GM18499 (cell line): ENCODE results near the gene TSPAN4.

ENCODE experiments used
- ATAC-seq: cut with Tn5 transposase; IDR thresholded peaks from one replicate; pipeline ENCODE4 v1.9.1; 2021; ENCODE audit warnings: moderate number of reproducible peaks; ENCODE audit not compliant: insufficient read depth, unreplicated experiment

Gene TSPAN4

GRCh38 chr11:842370-843002 lies at the start of gene TSPAN4, which contains the start of gene POLR2L:
TSS of gene TSPAN4 (plus strand) at chr11:842852. CDS start at chr11:850305, 7,453 bp downstream.
TSS of gene POLR2L (minus strand) at chr11:842529. CDS start at chr11:842508, 21 bp downstream.
- no peak for ATAC-seq

DNA sequence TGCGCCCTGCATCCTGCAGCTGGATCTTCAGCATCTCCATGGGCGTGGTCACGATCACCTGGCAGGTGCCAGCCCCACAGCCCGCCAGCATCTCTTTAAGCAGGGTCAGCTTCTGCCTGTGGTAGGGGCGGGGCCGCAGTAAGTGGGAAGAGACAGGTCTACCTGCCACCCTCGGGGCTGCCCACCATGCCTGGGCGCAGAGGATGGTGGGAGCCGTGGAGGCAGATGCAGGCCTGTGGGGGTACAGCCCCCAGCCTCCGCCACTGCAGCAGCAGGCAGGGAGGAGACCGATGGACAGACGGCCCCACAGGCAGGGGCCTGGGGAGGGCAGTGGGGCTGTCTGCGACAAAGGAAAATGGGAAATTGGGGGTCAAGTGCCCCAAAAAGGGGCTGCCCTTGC lies 49.8 kb upstream of the TSPAN4 start:
- ATAC-seq, result no peak

DNA sequence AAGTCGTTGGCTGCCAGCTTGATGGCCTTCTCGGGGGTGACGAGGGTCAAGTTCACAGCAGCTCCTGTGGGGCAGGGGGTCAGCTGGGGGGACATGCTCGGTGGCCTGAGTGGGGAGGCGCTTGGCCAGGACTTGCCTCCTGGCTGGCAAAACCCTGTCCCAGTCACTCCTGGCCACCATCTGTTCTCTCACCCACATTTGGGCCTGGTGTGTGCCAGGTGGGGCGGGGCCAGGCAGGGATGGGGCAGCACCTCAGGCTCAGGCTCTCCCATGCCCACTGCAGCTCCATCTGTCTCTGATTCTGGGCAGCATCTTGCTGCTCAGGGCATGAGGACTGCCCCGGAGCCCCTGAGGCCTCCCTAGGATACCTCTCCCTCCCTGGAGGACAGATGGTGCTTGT lies 49.1 kb upstream of the TSPAN4 start:
- ATAC-seq, result no peak

- no peak for ATAC-seq
These were observed 48.5 kb upstream of the TSPAN4 start for GRCh38 chr11:794013-794765.

- no peak for ATAC-seq
These were observed 47.7 kb upstream of the TSPAN4 start for GRCh38 chr11:794766-795633.

DNA sequence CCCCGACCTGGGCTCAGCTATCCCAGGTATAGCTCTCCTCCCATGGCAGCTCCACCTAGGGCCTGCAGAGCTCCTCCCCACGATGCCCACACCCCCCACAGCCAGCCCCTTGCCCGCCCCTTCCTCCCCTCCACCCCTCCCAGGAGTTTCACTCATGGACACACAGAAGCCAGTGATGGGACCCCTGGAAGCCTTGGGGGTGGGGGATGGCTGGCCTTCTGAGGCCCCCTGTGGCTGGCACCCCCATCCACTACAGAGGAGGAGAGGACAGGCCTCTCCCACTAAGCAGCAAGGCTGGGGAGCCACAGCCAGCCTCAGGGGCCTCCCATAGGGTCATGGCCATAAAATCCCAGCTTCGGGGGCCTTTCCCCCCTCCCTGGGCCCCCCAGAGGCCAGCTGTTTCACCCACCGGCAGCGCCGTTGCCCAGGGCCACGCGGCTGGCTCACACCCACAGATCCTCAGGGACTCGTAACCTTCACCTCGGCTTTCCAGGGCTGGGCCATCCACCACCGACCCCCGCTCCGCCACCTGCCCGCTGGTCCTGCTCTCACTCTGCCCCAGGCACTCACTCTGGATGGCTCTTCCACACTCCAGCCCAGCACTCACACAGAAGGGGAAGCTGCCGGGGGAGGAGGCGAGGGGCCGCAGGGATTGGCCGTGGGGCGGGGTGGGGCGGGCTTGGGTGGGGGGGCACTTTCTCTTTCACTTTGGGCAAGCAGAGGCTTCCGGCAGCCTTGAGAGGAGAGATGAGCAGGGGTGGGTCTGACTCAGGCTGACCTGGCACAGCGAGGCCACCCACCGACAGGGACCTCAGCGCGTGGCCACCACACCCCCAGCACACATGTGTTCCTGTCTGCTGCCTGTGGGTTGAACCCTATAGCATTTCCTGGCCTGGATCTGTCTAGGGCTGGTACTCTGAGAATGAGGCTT lies 46.8 kb upstream of the TSPAN4 start:
- ATAC-seq, result no peak

GRCh38 chr11:796565-797295 lies 45.9 kb upstream of the TSPAN4 start:
- no peak for ATAC-seq

- no peak for ATAC-seq
These were observed 45.2 kb upstream of the TSPAN4 start for GRCh38 chr11:797296-798092.

- ATAC-seq, result no peak
These were observed 44.4 kb upstream of the TSPAN4 start, which contains the start of gene SLC25A22 for GRCh38 chr11:798093-798713. TSS of gene SLC25A22 (minus strand) at chr11:798281. CDS start at chr11:795006, 3,275 bp downstream.

DNA sequence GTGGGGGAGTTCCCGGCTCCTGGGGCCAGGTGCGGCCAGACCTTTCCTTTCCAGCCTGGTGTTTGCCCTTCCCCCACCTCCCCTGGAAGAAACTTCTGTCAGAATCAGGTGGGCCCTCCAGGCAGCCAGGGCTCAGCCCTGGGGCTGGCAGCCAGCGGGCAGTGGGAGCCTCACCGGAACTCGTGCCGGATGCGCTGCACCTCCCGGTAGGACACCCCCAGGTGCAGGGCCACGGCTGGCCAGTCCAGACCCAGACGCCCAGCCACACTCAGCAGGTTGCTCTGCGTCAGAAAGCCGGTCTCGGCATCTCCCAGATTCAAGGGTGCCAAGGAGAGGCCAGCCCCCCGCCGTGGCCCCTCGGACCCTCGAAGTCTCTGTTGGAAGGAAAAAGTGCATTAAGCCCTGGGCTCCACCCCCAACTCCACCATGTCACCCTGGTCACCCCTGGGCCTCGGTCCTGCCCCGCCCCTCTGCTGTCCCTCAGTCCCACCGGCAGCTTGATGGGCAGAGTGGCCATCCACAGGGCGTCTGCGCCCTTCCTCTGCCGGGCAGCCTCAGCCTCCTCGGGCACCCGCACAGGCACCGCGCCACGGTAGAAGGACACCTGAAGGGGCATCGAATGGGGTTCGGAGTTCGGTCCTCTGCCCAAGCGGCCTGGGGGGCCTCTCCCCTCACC lies 42.9 kb upstream of the TSPAN4 start:
- no peak for ATAC-seq

DNA sequence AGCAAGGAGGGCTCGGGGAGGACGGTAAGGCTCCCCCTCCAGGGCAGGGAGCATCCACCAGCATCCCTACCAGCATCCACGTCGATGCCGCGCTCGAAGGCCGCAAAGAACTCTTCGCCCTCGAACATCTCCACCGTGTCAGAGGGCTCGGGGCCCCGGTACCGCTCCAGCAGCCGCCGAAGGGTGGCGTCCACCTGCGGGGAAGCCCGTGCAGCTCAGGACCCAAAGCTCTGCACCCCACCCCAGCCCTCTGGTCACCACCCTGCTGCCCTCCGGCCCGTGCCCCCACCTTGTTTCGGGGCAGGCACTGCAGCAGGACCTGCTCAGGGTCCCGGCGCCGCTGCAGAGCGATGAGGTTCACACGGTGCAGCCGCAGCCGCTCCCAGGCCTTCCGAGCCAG lies 42.2 kb upstream of the TSPAN4 start:
- no peak for ATAC-seq

DNA sequence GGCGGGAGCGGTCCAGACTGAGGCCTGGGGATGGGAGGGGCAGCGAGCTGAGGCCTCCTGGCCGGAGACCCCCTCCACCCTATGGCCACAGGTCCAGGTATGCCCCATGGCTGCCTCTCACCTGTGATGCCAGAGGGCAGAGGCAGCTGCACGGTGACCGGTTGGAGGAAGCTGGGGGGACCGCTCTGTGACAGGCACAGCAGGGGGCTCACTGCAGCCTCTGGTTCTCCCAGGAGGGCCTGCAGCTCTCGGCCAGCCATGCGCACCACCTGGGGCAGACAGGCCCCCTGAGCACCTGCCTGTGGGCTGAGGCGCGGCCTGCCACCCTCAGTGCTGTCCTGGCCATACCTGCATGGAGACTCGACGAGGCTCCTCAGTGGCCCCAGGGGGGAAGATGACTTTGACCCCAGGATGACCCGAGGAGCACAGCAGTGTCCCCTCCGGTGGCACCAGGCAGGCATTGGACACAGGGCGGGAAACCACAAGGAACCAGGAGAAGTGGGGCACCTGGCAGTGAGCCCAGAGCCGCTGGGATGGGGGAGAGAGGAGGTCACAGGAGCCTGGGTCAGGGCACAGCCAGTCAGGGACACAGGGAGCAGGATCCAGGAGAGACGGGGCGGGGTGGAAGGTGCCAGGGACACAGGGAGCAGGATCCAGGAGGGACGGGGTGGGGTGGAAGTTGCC lies 41.4 kb upstream of the TSPAN4 start:
- no peak for ATAC-seq

DNA sequence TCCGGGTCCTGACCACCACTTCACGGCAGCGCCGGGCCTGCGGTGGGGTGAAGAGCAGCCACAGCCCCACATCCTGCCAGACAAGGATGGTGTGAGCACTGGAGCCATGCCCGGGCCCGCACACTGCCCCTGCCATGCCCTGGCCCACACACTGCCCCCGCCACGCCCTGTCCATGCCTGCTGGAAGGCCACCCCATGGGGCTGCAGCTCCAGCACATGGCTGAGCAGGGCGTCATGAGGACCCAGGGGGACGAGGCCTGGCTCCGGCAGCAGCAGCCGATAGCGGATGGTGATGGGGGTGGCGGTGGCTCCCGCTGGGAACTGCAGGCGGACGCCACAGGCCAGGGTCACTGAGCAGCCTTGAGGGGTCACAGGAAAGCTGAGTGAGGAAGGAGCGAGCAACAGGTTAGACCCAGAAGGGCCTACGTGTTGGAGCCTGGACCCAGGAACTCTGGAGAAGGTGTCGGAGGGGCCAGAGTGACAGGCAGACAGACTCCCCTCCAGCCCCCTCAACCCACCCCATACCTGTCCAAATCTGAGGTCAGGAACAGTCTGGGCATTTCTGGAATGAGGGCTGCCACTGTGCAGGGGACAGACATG lies 40.5 kb upstream of the TSPAN4 start:
- ATAC-seq, result no peak

- no peak for ATAC-seq
These were observed 39.8 kb upstream of the TSPAN4 start for GRCh38 chr11:802693-803466.

- ATAC-seq, result no peak
These were observed 39.2 kb upstream of the TSPAN4 start for GRCh38 chr11:803467-803742.
